OCI-LY7 (cell line): ENCODE data around the gene SRC. TPM values are rescaled to one million over a fixed set of nuclear protein-coding genes. Genes with fewer than 3 reads are reported as not detected.

Experiments used
- BruUV-seq: library from RNA; stranded (reverse); fragments of 400-500 nt; replicated peaks from 2 replicates; lab custom pipeline; 2021; lab: Mats Ljungman, UMichigan
- CTCF ChIA-PET: fragments of 300-600 bp; sonication (Branson Sonifier 250); formaldehyde crosslinking; loops from one replicate; lab custom pipeline; 2022; ENCODE audit warnings: antibody characterized with exemption; ENCODE audit not compliant: unreplicated experiment; lab: Charles Lee
- POLR2A ChIA-PET: fragments of 300-600 bp; sonication (Branson Sonifier 250); formaldehyde crosslinking; loops from one replicate; lab custom pipeline; 2022; ENCODE audit warnings: antibody characterized with exemption; lab: Charles Lee
- DNase-seq: peaks from one replicate; pipeline ENCODE4 v3.0.0-alpha.2; 2015; ENCODE audit warnings: low spot score
- H2AFZ ChIP-seq: fragments of 200-600 bp; sonication (generic), shearing (Covaris generic); 2 replicates; pipeline ENCODE4 v1.6.1; 2014; ENCODE audit warnings: mild to moderate bottlenecking, antibody characterized with exemption, low read length, moderate library complexity
- H3K27ac ChIP-seq: fragments of 200-600 bp; sonication (generic); 2 replicates; pipeline ENCODE4 v1.5.1; 2014; ENCODE audit warnings: mixed run types, low read depth, mild to moderate bottlenecking, moderate library complexity, low read length, inconsistent platforms; ENCODE audit not compliant: poor library complexity, severe bottlenecking
- H3K36me3 ChIP-seq: fragments of 200-600 bp; sonication (generic); 2 replicates; pipeline ENCODE4 v1.6.1; 2014; ENCODE audit warnings: mild to moderate bottlenecking, antibody characterized with exemption, low read length, moderate library complexity, mixed read lengths; ENCODE audit not compliant: insufficient read depth
- H3K4me1 ChIP-seq: fragments of 200-600 bp; sonication (generic); 2 replicates; pipeline ENCODE4 v1.5.1; 2014; ENCODE audit warnings: mild to moderate bottlenecking, low read length; ENCODE audit not compliant: insufficient read depth, poor library complexity, severe bottlenecking
- H3K4me2 ChIP-seq: fragments of 200-600 bp; sonication (generic); 2 replicates; pipeline ENCODE4 v1.6.1; 2014; ENCODE audit warnings: mild to moderate bottlenecking, low read length
- H3K4me3 ChIP-seq: fragments of 200-600 bp; sonication (generic); 2 replicates; pipeline ENCODE4 v1.5.1; 2014; ENCODE audit warnings: mild to moderate bottlenecking, low read depth, low read length; ENCODE audit not compliant: poor library complexity, severe bottlenecking
- H3K79me2 ChIP-seq: fragments of 200-600 bp; sonication (generic); 2 replicates; pipeline ENCODE4 v1.6.1; 2016; ENCODE audit warnings: low read depth, mild to moderate bottlenecking, low read length, moderate library complexity, mixed read lengths; ENCODE audit not compliant: insufficient read depth
- H3K9me2 ChIP-seq: fragments of 200-600 bp; sonication (generic); 2 replicates; pipeline ENCODE4 v1.6.1; 2016; ENCODE audit warnings: mild to moderate bottlenecking, low read length, mixed read lengths; ENCODE audit not compliant: insufficient read depth
- H3K9me3 ChIP-seq: fragments of 200-600 bp; sonication (generic); 2 replicates; pipeline ENCODE4 v1.6.1; 2014; ENCODE audit warnings: mild to moderate bottlenecking, mixed run types, low read length, mixed read lengths
- H4K20me1 ChIP-seq: fragments of 200-600 bp; sonication (generic); 2 replicates; pipeline ENCODE4 v1.6.1; 2014; ENCODE audit warnings: mild to moderate bottlenecking, antibody characterized with exemption, low read length, moderate library complexity, mixed read lengths; ENCODE audit not compliant: insufficient read depth
- EZH2phosphoT487 ChIP-seq: fragments of 200-600 bp; sonication (generic); IDR thresholded peaks from 2 replicates; pipeline ENCODE4 v1.6.1; 2018; ENCODE audit warnings: low read depth, borderline replicate concordance, mild to moderate bottlenecking, mixed run types, antibody characterized with exemption, low read length, moderate library complexity, mixed read lengths
- intact Hi-C: fragments of 100-400 bp; cut with micrococcal nuclease; formaldehyde crosslinking; loops from one replicate; pipeline ENCODE4 v1.10.0; 2022; ENCODE audit not compliant: unreplicated experiment
- total RNA-seq, 2 experiments: library from RNA; depleted of rRNA in 1 of 2; stranded (reverse); fragments of >200 nt in 1 of 2; shearing (Covaris generic) in 1 of 2; gene quantifications; 2 replicates each; pipeline ENCODE4 v1.2.3, GENCODE V29; 2014 to 2022
- TF ChIP-seq, protein P1 (sequence below): fragments of 200-600 bp; sonication (generic); conservative IDR thresholded peaks from 2 replicates; pipeline ENCODE4 v1.5.1; 2014; ENCODE audit warnings: mild to moderate bottlenecking, antibody characterized with exemption, low read length, moderate library complexity, mixed read lengths

Gene SRC
- total RNA-seq, 2 experiments from 2014 or later = 0.72 to 3.7 TPM

DNA sequence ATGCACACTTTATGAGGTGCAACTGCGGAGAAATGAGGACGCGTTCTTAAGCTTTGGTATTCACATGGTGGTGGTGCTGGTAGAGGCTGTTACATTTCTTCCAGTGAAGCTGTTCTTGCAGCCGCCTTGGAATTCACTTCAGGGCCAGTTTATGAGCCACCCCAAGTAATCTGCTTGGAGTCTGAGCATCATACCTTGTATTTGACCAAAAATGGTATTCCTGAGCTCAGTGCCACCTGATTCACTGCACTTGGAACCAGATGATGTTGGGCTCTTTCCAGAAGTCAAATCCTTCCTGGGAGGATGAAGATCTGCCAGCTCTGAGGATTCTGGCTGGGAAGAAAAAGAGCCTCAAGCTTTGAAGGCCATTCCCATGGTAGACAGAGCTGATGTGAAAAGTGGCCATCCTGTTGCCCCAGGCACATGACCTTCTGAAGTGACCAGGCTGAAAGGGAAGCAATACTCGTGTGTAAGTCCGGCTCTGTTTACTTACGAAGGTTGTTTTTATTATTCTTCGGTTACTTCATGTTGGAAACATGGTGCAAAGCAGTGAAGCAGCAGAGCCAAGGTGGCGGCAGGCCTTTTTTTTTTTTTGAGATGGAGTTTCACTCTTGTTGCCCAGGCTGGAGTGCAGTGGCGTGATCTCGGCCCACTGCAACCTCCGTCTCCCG is 48.7 kb upstream of the SRC start:
- Histone ChIP-seq H3K9me2 (no peaks in the 10 kb centered on the region), H3K4me1 (peaks cover 21% of the 10 kb centered on the region), H3K79me2 (peaks cover 40% of the 10 kb centered on the region), H3K27ac (no peak overlapping the region), H3K36me3 (peaks cover 56% of the 10 kb centered on the region), H3K4me3 (no peak overlapping the region), H3K9me3 (no peaks in the 10 kb centered on the region), H2AFZ (no peak overlapping the region), H3K4me2 (no peak overlapping the region), H4K20me1 (no peaks in the 10 kb centered on the region)
- TF ChIP-seq EZH2phosphoT487 = no peak
- TF ChIP-seq, protein P1, sequence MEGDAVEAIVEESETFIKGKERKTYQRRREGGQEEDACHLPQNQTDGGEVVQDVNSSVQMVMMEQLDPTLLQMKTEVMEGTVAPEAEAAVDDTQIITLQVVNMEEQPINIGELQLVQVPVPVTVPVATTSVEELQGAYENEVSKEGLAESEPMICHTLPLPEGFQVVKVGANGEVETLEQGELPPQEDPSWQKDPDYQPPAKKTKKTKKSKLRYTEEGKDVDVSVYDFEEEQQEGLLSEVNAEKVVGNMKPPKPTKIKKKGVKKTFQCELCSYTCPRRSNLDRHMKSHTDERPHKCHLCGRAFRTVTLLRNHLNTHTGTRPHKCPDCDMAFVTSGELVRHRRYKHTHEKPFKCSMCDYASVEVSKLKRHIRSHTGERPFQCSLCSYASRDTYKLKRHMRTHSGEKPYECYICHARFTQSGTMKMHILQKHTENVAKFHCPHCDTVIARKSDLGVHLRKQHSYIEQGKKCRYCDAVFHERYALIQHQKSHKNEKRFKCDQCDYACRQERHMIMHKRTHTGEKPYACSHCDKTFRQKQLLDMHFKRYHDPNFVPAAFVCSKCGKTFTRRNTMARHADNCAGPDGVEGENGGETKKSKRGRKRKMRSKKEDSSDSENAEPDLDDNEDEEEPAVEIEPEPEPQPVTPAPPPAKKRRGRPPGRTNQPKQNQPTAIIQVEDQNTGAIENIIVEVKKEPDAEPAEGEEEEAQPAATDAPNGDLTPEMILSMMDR = no peak
- no peak for DNase-seq
- BruUV-seq = no TSS peak
- ChIA-PET POLR2A (interaction anchor here (1.2 to 1.3 kb wide), 2 partner anchors 9 to 118 kb away, joined by 3 to 4 read pairs; partner anchors contain the start of genes MROH8 and RPN2), CTCF (no interaction called here)
- intact Hi-C loops = no loop called here

DNA sequence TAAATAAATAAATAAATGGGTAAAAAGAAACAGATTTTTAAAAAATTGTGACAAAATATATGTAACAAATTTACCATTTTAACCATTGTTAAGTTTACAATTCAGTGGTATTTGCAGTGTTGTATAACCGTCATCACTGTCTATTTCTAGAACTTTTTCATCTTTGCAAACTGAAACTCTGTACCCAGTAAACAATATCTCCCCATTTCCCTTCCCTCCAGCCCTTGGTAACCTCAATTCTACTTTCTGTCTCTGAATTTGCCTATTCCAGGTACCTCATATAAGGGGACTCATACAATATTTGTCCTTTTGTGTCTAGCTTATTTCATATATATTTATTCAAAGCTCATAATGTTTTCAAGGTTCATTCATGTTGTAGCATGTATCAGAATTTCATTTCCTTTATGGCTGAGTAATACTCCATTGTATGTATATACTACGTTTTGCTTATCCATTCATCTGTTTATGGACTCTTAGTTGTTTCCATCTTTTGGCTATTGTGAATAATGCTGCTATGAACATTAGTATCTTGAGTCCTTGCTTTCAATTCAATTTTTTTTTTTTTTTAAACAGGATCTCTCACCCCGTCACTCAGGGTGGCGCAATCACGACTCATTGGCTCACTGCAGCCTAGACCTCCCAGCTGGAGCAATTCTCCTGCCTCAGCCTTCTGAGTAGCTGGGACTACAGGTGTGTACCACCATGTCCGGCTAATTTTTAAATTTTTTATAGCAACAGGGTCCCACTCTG is 47.6 kb upstream of the SRC start:
- peaks cover 59% of the 10 kb centered on the region for H3K36me3 ChIP-seq
- no TSS peak for BruUV-seq
- no peak overlapping the region for H3K27ac ChIP-seq
- H2AFZ ChIP-seq = no peak overlapping the region
- H3K9me2 ChIP-seq = no peaks in the 10 kb centered on the region
- intact Hi-C loops = no loop called here
- no peaks in the 10 kb centered on the region for H4K20me1 ChIP-seq
- H3K4me2 ChIP-seq = no peak overlapping the region
- H3K79me2 ChIP-seq = peaks cover 35% of the 10 kb centered on the region
- POLR2A ChIA-PET = interaction anchor here (0.6 to 0.9 kb wide), 3 partner anchors 17 to 188 kb away, joined by 3 read pairs; no protein-coding TSS in a partner anchor
- H3K4me3 ChIP-seq = no peak overlapping the region
- no peaks in the 10 kb centered on the region for H3K9me3 ChIP-seq
- TF ChIP-seq, protein P1 = no peak
- TF ChIP-seq EZH2phosphoT487 = no peak
- CTCF ChIA-PET = no interaction called here
- H3K4me1 ChIP-seq = peaks cover 21% of the 10 kb centered on the region
- no peak for DNase-seq
